Adrenal gland (tissue), 12 donors: ENCODE results near the gene HMCN2. TPM values are rescaled to one million over a fixed set of nuclear protein-coding genes. Genes with fewer than 3 reads are reported as not detected.

Source experiments
- DNase-seq, 7 donors: peaks; one replicate each; pipeline ENCODE4 v3.0.0-alpha.2; 2019 to 2020
- H3K27ac ChIP-seq, 5 donors: fragments of 200-600 bp; sonication (generic) in 4 of 5; 1 replicate in 3 of 5; 2 replicates in 2 of 5; pipeline versions ENCODE4 v1.5.1 to v1.8.0; 2016 to 2020; ENCODE audit warnings: mild to moderate bottlenecking in 1 of 5
- H3K27me3 ChIP-seq: fragments of 200-600 bp; 2 replicates; pipeline ENCODE4 v1.8.0; 2021
- H3K36me3 ChIP-seq, 2 donors: fragments of 200-600 bp; replicated peaks in 1 of 2; 1 replicate in 1 of 2; 2 replicates in 1 of 2; pipeline versions ENCODE4 v1.5.1 to v1.8.0; 2018 to 2022
- H3K4me1 ChIP-seq, 2 donors: fragments of 200-600 bp; replicated peaks in 1 of 2; 1 replicate in 1 of 2; 2 replicates in 1 of 2; pipeline versions ENCODE4 v1.5.1 to v1.8.0; 2018 to 2021
- H3K4me3 ChIP-seq, 4 donors: fragments of 200-600 bp; sonication (generic) in 3 of 4; one replicate each; pipeline ENCODE4 v1.5.1; 2016 to 2018
- H3K9me3 ChIP-seq, 3 donors: fragments of 200-600 bp; sonication (generic) in 1 of 3; replicated peaks in 1 of 3; 1 replicate in 2 of 3; 2 replicates in 1 of 3; pipeline versions ENCODE4 v1.5.1 to v1.8.0; 2016 to 2021
- POLR2A ChIP-seq, 2 donors: fragments of 450-650 bp; IDR thresholded peaks; one replicate each; pipeline ENCODE4 v1.6.1; 2017; ENCODE audit warnings: antibody characterized with exemption in 2 of 2, mild to moderate bottlenecking in 2 of 2, moderate library complexity in 1 of 2
- WGBS, 4 donors: extraction: QIAGEN DNeasy Blood & Tissue Kit in 2 of 4; methylation state at CpG; one replicate each; pipeline versions ENCODE4 v1.1.5 to v1.1.7; 2013 to 2017; 5-methylcytosine and 5-hydroxymethylcytosine counted together
- intact Hi-C, 2 donors: fragments of 100-400 bp; cut with DNase I; formaldehyde crosslinking; loops; one replicate each; pipeline versions ENCODE4 v1.14.1 to v1.15.0; 2022 to 2023
- polyA plus RNA-seq, 3 donors: library from polyadenylated mRNA; stranded (reverse); fragments of 200-250 nt in 2 of 3; fragments of 350-450 nt in 1 of 3; fragmentation: Illumina TruSeq in 1 of 3; extraction: RNeasy Lipid Tissue Mini Kit (QIAGEN cat#74804) in 1 of 3; gene quantifications; one replicate each; pipeline ENCODE4 v1.2.3, GENCODE V29; 2013 to 2014
- total RNA-seq, 9 donors: library from RNA; depleted of rRNA in 4 of 9; stranded (reverse); fragments of >200 nt in 4 of 9; fragments of 120-200 nt in 1 of 9; fragmentation: NEBNext Ultra II Directional in 1 of 9; extraction: Animal tissue kit (Norgen Biotek cat#: 25700) in 1 of 9; gene quantifications; one replicate each; pipeline versions ENCODE4 v1.1.0 to v1.2.4, GENCODE V29; 2013 to 2023
- TF ChIP-seq, protein P1 (sequence below), 6 experiments: fragments of 450-650 bp in 4 of 6; fragments of 200-600 bp in 2 of 6; sonication (generic) in 1 of 6; IDR thresholded peaks; 1 replicate in 5 of 6; 2 replicates in 1 of 6; pipeline versions ENCODE4 v1.5.1 to v1.8.0; 2016 to 2021; ENCODE audit warnings: antibody characterized with exemption in 6 of 6, mild to moderate bottlenecking in 2 of 6, moderate library complexity in 1 of 6
- donor health status: healthy with polysubstance abuse.
- donor health status: Bipolar disorder and iron deficiency.
- donor health status: DM: yes; HTN: yes; CAD: no.
- donor health status: DM: no; HTN: no; CAD: no.
- donor health status: DM: no; HTN: no; CAD: no.
- donor health status: DM: yes; HTN: yes; CAD: no.

Gene HMCN2
- total and polyA plus RNA-seq, 12 donors, result 0.05 to 25.8 (median 0.42) TPM; not detected in 1

DNA sequence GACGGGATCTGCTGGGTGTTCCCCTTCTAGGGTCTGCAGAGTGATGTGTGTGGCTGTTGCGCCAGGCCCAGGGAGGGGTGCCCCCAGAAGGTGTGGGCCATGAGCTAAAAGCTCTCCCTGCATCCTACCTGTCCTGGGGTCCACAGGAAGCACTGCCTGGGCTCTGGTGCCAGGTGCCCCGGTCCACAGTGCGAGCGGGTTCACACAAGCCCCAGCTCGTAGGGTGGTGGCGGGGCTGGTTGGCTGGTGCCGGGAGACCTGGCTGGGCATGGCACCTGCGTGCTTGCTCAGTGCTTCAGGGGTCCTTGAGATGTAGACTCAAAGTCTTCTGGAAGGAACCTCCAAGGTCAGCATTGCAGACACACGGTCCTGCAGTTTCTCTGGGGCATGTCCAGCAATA, 204.7 kb downstream of the HMCN2 start:
- Histone ChIP-seq H3K4me1 (no peaks in the 10 kb centered on the region), H3K36me3 (peaks cover 0 to 9% of the 10 kb centered on the region in 2 donors), H3K27me3 (no peaks in the 10 kb centered on the region), H3K9me3 (no peaks in the 10 kb centered on the region), H3K4me3 (no peak overlapping the region), H3K27ac (no peak overlapping the region)
- WGBS, 4 donors, result 71 to 90% (median 87%) methylated on average over 3 to 10 of the region's 10 CpGs; no CpG with 5 or more reads in 1 of the 4 donors
- intact Hi-C loops, result no loop called here
- TF ChIP-seq, protein P1, sequence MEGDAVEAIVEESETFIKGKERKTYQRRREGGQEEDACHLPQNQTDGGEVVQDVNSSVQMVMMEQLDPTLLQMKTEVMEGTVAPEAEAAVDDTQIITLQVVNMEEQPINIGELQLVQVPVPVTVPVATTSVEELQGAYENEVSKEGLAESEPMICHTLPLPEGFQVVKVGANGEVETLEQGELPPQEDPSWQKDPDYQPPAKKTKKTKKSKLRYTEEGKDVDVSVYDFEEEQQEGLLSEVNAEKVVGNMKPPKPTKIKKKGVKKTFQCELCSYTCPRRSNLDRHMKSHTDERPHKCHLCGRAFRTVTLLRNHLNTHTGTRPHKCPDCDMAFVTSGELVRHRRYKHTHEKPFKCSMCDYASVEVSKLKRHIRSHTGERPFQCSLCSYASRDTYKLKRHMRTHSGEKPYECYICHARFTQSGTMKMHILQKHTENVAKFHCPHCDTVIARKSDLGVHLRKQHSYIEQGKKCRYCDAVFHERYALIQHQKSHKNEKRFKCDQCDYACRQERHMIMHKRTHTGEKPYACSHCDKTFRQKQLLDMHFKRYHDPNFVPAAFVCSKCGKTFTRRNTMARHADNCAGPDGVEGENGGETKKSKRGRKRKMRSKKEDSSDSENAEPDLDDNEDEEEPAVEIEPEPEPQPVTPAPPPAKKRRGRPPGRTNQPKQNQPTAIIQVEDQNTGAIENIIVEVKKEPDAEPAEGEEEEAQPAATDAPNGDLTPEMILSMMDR (IDR thresholded peaks at IDR 0.05), result no peak
- TF ChIP-seq POLR2A (IDR thresholded peaks at IDR 0.05), result no peak
- DNase-seq, result no peak

DNA sequence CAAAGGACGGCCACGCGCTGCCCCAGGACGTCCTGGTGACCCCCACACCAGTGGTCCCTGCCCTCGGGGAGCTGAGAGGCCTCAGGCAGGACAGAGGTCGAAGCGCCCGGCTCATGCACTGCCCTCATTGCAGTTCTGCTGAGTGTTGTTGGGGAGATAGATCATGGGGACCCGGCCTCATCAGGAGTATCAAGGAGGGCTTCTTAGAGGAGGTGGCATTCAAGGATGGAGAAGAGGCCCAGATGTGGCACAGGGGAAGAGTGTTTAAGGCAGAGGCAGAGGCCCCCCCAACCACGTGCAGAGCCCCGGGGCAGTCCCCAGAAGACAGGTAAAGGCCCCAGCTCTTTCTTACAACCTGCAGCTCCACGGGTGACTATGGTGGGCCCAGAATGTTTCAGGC, 205.4 kb downstream of the HMCN2 start:
- H3K4me1 ChIP-seq, result no peaks in the 10 kb centered on the region
- H3K4me3 ChIP-seq, result no peak overlapping the region
- H3K27ac ChIP-seq, result no peak overlapping the region
- no peak for TF ChIP-seq POLR2A (IDR thresholded peaks at IDR 0.05)
- TF ChIP-seq, protein P1 (IDR thresholded peaks at IDR 0.05), result no peak
- DNase-seq, result no peak
- 88 to 91% (median 90%) methylated on average over 7 to 12 of the region's 12 CpGs for WGBS, 4 donors
- H3K36me3 ChIP-seq, result peaks cover 0 to 9% of the 10 kb centered on the region in 2 donors
- no peaks in the 10 kb centered on the region for H3K9me3 ChIP-seq
- H3K27me3 ChIP-seq, result no peaks in the 10 kb centered on the region
- intact Hi-C loops, result no loop called here

DNA sequence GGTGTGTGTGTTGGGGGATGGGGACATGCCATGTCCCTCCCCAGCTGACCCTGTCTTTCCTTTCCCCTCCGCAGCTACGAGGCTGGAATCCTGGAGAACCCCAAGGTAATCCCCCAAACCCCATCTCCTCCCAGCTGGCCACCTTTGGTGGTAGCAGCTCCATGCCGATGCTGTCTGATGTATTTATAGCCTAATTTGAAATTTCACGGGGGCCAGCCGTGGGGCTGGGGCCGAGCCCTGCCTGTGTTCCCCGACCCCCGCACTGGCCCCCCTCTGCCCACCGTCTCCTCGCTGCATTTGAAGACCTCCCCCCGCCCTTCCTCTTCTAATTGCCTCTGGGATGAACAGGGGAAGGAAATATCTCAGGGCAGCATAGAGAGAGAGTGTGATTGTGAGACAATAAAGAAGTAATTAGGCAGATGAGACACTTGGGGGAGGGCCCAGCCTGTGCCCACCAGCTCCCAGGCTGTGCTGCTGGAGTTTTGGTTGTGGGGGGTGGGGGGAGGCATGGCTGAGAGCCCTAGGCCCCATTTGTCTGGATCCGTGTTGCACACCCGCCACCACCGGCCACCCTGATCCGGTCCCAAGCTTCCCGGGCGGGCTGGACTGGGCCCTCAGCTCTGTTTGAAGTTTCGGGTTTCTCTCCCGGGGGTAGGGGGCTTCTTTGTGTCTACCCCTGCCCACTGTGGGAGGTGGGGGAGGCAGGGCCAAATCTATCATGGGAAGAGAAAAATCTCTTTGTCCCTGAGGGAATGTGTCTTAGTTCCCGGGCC, 206.0 kb downstream of the HMCN2 start:
- intact Hi-C loops, result no loop called here
- 68 to 79% (median 75%) methylated on average over 7 to 20 of the region's 20 CpGs for WGBS, 4 donors
- Histone ChIP-seq H3K27ac (no peak overlapping the region), H3K4me3 (no peak overlapping the region), H3K4me1 (no peaks in the 10 kb centered on the region), H3K27me3 (no peaks in the 10 kb centered on the region), H3K36me3 (peaks cover 0 to 9% of the 10 kb centered on the region in 2 donors), H3K9me3 (no peaks in the 10 kb centered on the region)
- TF ChIP-seq POLR2A (IDR thresholded peaks at IDR 0.05), result no peak
- TF ChIP-seq, protein P1 (IDR thresholded peaks at IDR 0.05), result no peak
- DNase-seq, result no peak

DNA sequence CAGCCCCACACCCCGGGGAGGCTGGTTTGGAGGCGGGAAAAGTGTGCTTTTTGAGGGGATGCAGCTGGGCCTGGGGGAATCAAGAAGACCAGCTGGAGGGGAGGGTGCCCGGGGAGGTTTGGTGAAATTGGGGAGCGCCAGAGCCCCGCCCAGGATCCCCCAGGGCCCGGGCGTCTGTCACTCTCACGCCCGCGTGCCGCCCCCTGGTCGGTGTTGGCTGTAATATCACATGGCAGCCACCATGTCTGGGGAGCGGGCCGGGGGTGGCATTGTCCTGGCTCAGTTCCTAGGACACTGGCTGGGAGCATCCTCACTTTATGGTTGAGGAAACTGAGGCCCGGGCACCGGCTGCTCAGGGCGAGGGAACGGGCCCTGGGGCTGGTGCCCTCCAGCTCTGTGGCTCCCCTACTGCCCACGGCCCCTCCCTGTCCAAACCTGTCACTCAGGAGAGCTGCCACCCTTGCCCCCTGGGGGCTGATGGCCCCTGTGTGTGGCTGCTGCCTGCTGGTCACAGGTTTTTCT, 206.7 kb downstream of the HMCN2 start:
- no peak for DNase-seq
- Histone ChIP-seq H3K27ac (no peak overlapping the region), H3K4me1 (no peaks in the 10 kb centered on the region), H3K27me3 (no peaks in the 10 kb centered on the region), H3K9me3 (no peaks in the 10 kb centered on the region), H3K36me3 (peaks cover 0 to 9% of the 10 kb centered on the region in 2 donors), H3K4me3 (no peak overlapping the region)
- TF ChIP-seq, protein P1 (IDR thresholded peaks at IDR 0.05), result no peak
- no peak for TF ChIP-seq POLR2A (IDR thresholded peaks at IDR 0.05)
- intact Hi-C loops, result no loop called here
- WGBS, 4 donors, result 84 to 89% (median 86%) methylated on average over 8 to 19 of the region's 19 CpGs
